ENCODE measurements around the gene CHURC1. TPM values are rescaled to one million over a fixed set of nuclear protein-coding genes. Genes with fewer than 3 reads are reported as not detected.

CHURC1 gene
- total and polyA plus RNA-seq, 2 of the 8 experiments (the other 6 are each of a cell fraction or from before 2014, with no cell fraction given): 50.2 to 59.3 TPM

GRCh38 chr14:64952598-64953309 is 38.5 kb downstream of the CHURC1 start:
- no peak overlapping the region for H2BK5ac ChIP-seq (ENCODE audit: low read depth, low read length)
- no peak overlapping the region for H2AK5ac ChIP-seq (ENCODE audit: low read depth, low read length)
- peak; percentile 90 for FAIRE-seq
- no peaks in the 10 kb centered on the region for H3K27me3 ChIP-seq (replicated peaks in 1 of 4; ENCODE audit: control insufficient read depth in 3 of 4, extremely low read depth in 1 of 4, insufficient read depth in 3 of 4, low read length in 3 of 4)
- H2BK15ac ChIP-seq (ENCODE audit: low read length): no peak overlapping the region
- peaks cover 5 to 16% (median 15%) of the 10 kb centered on the region in 4 experiments; a peak in 6 of 7 replicates for H3K4me1 ChIP-seq (replicated peaks in 1 of 4; ENCODE audit: control insufficient read depth in 3 of 4, insufficient read depth in 4 of 4, low read length in 3 of 4)
- 86% methylated on average over 7 of the region's 7 CpGs; no CpG with 5 or more reads in 1 of the 2 experiments for WGBS, 2 experiments (ENCODE audit: extremely low coverage in 1 of 2, insufficient coverage in 1 of 2, insufficient read length in 1 of 2, insufficient replicate concordance in 2 of 2, low coverage in 1 of 2, low lambda C conversion rate in 2 of 2, missing lambda C conversion rate in 1 of 2)
- no peaks in the 10 kb centered on the region for H3K23me2 ChIP-seq (ENCODE audit: low read depth, low read length)
- H2AFZ ChIP-seq (ENCODE audit: low read length): no peak overlapping the region
- H4K5ac ChIP-seq (ENCODE audit: insufficient read length, low read depth, low read length): no peak overlapping the region
- H3K14ac ChIP-seq (ENCODE audit: insufficient read length): no peak overlapping the region
- no peaks in the 10 kb centered on the region for H3K79me1 ChIP-seq (ENCODE audit: low read depth, low read length)
- peaks cover 0 to 2% of the 10 kb centered on the region in 2 experiments for H4K20me1 ChIP-seq (replicated peaks in 1 of 2; ENCODE audit: control insufficient read depth in 1 of 2, insufficient read depth in 2 of 2, low read length in 2 of 2)
- no peak overlapping the region for H3K18ac ChIP-seq (ENCODE audit: extremely low read depth, low read length)
- H3K56ac ChIP-seq (replicated peaks; ENCODE audit: insufficient read length, low read depth, low read length): no peak overlapping the region
- H3K9me3 ChIP-seq (ENCODE audit: insufficient read depth in 2 of 2, low read depth in 1 of 2, low read length in 1 of 2): no peaks in the 10 kb centered on the region
- H2BK12ac ChIP-seq (ENCODE audit: low read depth, low read length): 0 out of 2 replicates have a peak overlapping the region, but pooled peaks have one; percentile 43
- peaks cover 5 to 30% (median 12%) of the 10 kb centered on the region in 4 experiments; a peak in 4 of 8 replicates for H3K36me3 ChIP-seq (ENCODE audit: control insufficient read depth in 2 of 4, insufficient read depth in 4 of 4, low read length in 3 of 4)
- no peak for DNase-seq (ENCODE audit: low read depth in 1 of 2, low spot score in 2 of 2)
- no peak overlapping the region for H3K4me2 ChIP-seq (ENCODE audit: insufficient read depth in 1 of 2, low read depth in 2 of 2, low read length in 2 of 2)
- H3K4ac ChIP-seq (replicated peaks; ENCODE audit: insufficient read length, low read depth, low read length): no peak overlapping the region
- no peak overlapping the region for H3K23ac ChIP-seq (ENCODE audit: insufficient read length)
- H2BK20ac ChIP-seq (ENCODE audit: low read length): no peak overlapping the region
- POLR2A ChIA-PET (ENCODE audit: partially characterized antibody): interaction anchor here (0.8 to 2.2 kb wide), 4 partner anchors 8 to 38 kb away, joined by 3 to 9 read pairs (median 4); partner anchors contain the start of gene CHURC1
- H3K4me3 ChIP-seq (ENCODE audit: extremely low read depth in 1 of 4, insufficient read depth in 2 of 4, low read depth in 3 of 4, low read length in 4 of 4): no peak overlapping the region
- CTCF ChIA-PET (ENCODE audit: partially characterized antibody): interaction anchor here (0.7 to 3.8 kb wide), 29 partner anchors 8 to 177 kb away, joined by 3 to 25 read pairs (median 5); partner anchors contain the start of gene GPX2
- H4K91ac ChIP-seq (replicated peaks; ENCODE audit: insufficient read length, low read length): no peak overlapping the region
- H3K9ac ChIP-seq (replicated peaks in 1 of 4; ENCODE audit: extremely low read depth in 1 of 4, low read depth in 3 of 4, low read length in 3 of 4): no peak overlapping the region
- no peaks in the 10 kb centered on the region for H3K79me2 ChIP-seq (ENCODE audit: control insufficient read depth in 1 of 2, insufficient read depth in 2 of 2, low read length in 2 of 2)
- no peak overlapping the region for H4K8ac ChIP-seq (ENCODE audit: extremely low read depth, insufficient read depth, low read length)
- H2BK120ac ChIP-seq (replicated peaks; ENCODE audit: low read depth, low read length): no peak overlapping the region
- H3K27ac ChIP-seq (ENCODE audit: low read depth, low read length): no peak overlapping the region
- TF ChIP-seq POLR2A (IDR thresholded peaks at IDR 0.05; ENCODE audit: control extremely low read depth in 1 of 2, low read depth in 2 of 2, low read length in 2 of 2) (no peak), TAF1 (IDR thresholded peaks at IDR 0.05; ENCODE audit: low read depth, low read length) (no peak), MAX (IDR thresholded peaks at IDR 0.05) (0 out of 2 replicates have a peak, but pooled peaks have one; percentile 36), HDAC6 (IDR thresholded peaks at IDR 0.05; ENCODE audit: low read depth, low read length) (no peak), MAFK (IDR thresholded peaks at IDR 0.05; ENCODE audit: low read depth, low read length) (peak; percentile 55; the same call in 1 of the 2 replicates), TCF12 (IDR thresholded peaks at IDR 0.05; ENCODE audit: low read depth, low read length) (no peak), YY1 (IDR thresholded peaks at IDR 0.05; ENCODE audit: low read depth, low read length) (no peak), BACH1 (IDR thresholded peaks at IDR 0.05; ENCODE audit: low read length) (peak; percentile 55; the same call in 1 of the 2 replicates), RAD21 (IDR thresholded peaks at IDR 0.05 in 1 of 2, conservative IDR thresholded peaks at IDR 0.05 in 1 of 2; ENCODE audit: low read depth in 2 of 2, low read length in 2 of 2) (peak; percentile 34 to 48; a peak in 3 of 4 replicates), CTBP2 (IDR thresholded peaks at IDR 0.05; ENCODE audit: borderline replicate concordance, insufficient read depth, insufficient read length, low read length) (no peak), RFX5 (IDR thresholded peaks at IDR 0.05; ENCODE audit: borderline replicate concordance, low read depth, low read length) (no peak)
